Duodenal mucosa (tissue), 2 donors: ENCODE results near the gene ACTR3.
"Not testable (repeated sequence)": the region's sequence is repeated elsewhere in the genome, so short reads cannot be mapped to it uniquely, and the experiment has no call there.

Experiments
- H3K27ac ChIP-seq: one replicate; pipeline ENCODE4 v1.7.0; 2013; ENCODE audit warnings: low read depth, low read length
- H3K27me3 ChIP-seq, 2 donors: one replicate each; pipeline ENCODE4 v1.7.0; 2013; ENCODE audit warnings: low read length in 2 of 2, control low read depth in 1 of 2; ENCODE audit not compliant: insufficient read depth in 2 of 2, control insufficient read depth in 1 of 2
- H3K36me3 ChIP-seq, 2 donors: one replicate each; pipeline ENCODE4 v1.7.0; 2013; ENCODE audit warnings: low read length in 2 of 2, control low read depth in 1 of 2; ENCODE audit not compliant: insufficient read depth in 2 of 2, control insufficient read depth in 1 of 2
- H3K4me1 ChIP-seq, 2 donors: one replicate each; pipeline ENCODE4 v1.7.0; 2013; ENCODE audit warnings: low read length in 2 of 2, control low read depth in 1 of 2; ENCODE audit not compliant: insufficient read depth in 2 of 2, control insufficient read depth in 1 of 2
- H3K4me3 ChIP-seq, 2 donors: one replicate each; pipeline ENCODE4 v1.7.0; 2013; ENCODE audit warnings: low read length in 2 of 2, low read depth in 1 of 2
- H3K9ac ChIP-seq, 2 donors: one replicate each; pipeline ENCODE4 v1.7.0; 2013; ENCODE audit warnings: low read length in 2 of 2, low read depth in 1 of 2
- H3K9me3 ChIP-seq, 2 donors: one replicate each; pipeline ENCODE4 v1.7.0; 2013; ENCODE audit warnings: low read length in 2 of 2, control low read depth in 1 of 2; ENCODE audit not compliant: control insufficient read depth in 1 of 2

Gene ACTR3

DNA sequence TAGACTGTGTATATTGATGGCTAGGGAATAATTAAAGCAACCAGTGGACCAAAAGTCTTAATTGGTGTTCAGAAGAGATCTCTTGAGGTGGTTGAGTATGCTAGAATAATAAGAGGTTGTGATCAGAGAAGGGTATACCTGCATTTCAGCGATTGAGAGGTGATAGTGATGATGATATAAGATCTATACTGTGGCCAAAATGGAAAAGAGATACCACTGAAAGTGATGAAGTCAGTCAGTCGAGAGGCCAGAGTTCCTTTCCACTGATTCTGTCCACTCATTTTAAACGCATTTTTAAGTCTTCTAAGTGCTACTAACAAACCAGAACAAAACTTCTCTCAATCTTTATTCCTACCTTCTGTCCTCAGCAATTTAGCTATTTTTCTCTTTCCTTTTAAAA, 32.9 kb downstream of the ACTR3 start:
- Histone ChIP-seq H3K4me3 (no peak overlapping the region), H3K27me3 (no peaks in the 10 kb centered on the region), H3K9me3 (no peaks in the 10 kb centered on the region), H3K27ac (no peak overlapping the region), H3K9ac (no peak overlapping the region), H3K36me3 (peaks cover 7 to 11% of the 10 kb centered on the region in 2 donors), H3K4me1 (no peaks in the 10 kb centered on the region)

- Histone ChIP-seq H3K9me3 (no peaks in the 10 kb centered on the region), H3K9ac (no peak overlapping the region), H3K27me3 (no peaks in the 10 kb centered on the region), H3K27ac (no peak overlapping the region), H3K36me3 (peaks cover 7 to 32% of the 10 kb centered on the region in 2 donors), H3K4me3 (no peak overlapping the region), H3K4me1 (no peaks in the 10 kb centered on the region)
These were observed 36.0 kb downstream of the ACTR3 start for GRCh38 chr2:113925884-113926283.

- H3K9me3 ChIP-seq = no peaks in the 10 kb centered on the region
- no peak overlapping the region for H3K4me3 ChIP-seq
- H3K27me3 ChIP-seq = no peaks in the 10 kb centered on the region
- H3K4me1 ChIP-seq = no peaks in the 10 kb centered on the region
- no peak overlapping the region for H3K27ac ChIP-seq
- H3K36me3 ChIP-seq = peaks cover 7 to 35% of the 10 kb centered on the region in 2 donors
- H3K9ac ChIP-seq = no peak overlapping the region
These were observed 36.4 kb downstream of the ACTR3 start for GRCh38 chr2:113926314-113926713.

DNA sequence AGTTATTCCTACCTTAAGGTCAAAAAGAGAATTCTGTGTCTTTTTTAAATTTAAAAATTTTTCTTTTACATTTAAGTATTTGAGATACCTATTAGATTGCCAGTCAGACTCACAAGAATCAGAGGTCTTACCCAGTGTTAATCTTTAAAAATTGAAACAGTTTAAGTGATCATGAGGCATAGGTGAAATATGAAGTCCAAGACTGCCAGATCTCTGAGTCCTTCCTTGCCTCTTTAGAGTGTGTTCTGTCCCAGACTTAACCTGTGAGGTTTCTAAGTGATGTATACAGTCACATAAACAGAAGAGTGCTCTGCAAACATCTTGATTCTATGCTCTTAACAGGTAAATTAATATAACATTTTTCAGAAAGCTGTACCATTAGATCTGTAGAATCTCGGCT, 40.6 kb downstream of the ACTR3 start:
- Histone ChIP-seq H3K36me3 (peaks cover 13 to 52% of the 10 kb centered on the region in 2 donors), H3K4me1 (no peaks in the 10 kb centered on the region), H3K27ac (no peak overlapping the region), H3K4me3 (no peak overlapping the region), H3K9ac (no peak overlapping the region), H3K27me3 (no peaks in the 10 kb centered on the region), H3K9me3 (no peaks in the 10 kb centered on the region)

DNA sequence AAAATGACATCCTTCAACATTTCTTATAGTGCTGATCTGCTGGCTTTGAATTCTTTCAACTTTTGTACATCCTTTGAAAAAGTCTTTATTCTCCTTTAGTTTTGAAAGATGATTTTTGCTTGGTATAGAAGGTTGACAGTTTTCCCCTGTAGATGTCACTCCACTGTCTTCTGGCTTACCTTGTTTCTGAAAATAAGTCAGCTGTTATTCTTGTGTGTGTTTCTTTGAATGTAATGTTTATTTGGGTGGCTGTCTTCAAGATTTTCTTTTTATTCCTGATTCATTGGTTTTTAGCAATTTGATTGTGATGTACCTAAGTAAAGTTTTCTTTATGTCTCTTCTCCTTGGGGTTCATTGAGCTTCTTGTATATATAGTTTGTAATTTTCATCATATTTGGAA, 47.6 kb downstream of the ACTR3 start:
- H3K9ac ChIP-seq = no peak overlapping the region
- peaks cover 32 to 64% of the 10 kb centered on the region in 2 donors for H3K36me3 ChIP-seq
- H3K27ac ChIP-seq = no peak overlapping the region
- H3K27me3 ChIP-seq = no peaks in the 10 kb centered on the region
- H3K4me1 ChIP-seq = no peaks in the 10 kb centered on the region
- peaks cover 5 to 8% of the 10 kb centered on the region in 2 donors for H3K9me3 ChIP-seq
- no peak overlapping the region for H3K4me3 ChIP-seq

- peaks cover 30 to 58% of the 10 kb centered on the region in 2 donors for H3K36me3 ChIP-seq
- no peaks in the 10 kb centered on the region for H3K27me3 ChIP-seq
- no peaks in the 10 kb centered on the region for H3K4me1 ChIP-seq
- H3K9ac ChIP-seq = no peak overlapping the region
- peaks cover 5 to 8% of the 10 kb centered on the region in 2 donors for H3K9me3 ChIP-seq
- H3K4me3 ChIP-seq = no peak overlapping the region
- no peak overlapping the region for H3K27ac ChIP-seq
These were observed 51.0 kb downstream of the ACTR3 start for GRCh38 chr2:113940891-113941290.

GRCh38 chr2:113945784-113946183, 55.9 kb downstream of the ACTR3 start:
- H3K9ac ChIP-seq, H3K27me3 ChIP-seq, H3K4me3 ChIP-seq, H3K27ac ChIP-seq, H3K9me3 ChIP-seq, H3K4me1 ChIP-seq: not testable (repeated sequence)
- H3K36me3 ChIP-seq = peaks cover 26 to 55% of the 10 kb centered on the region in 2 donors

DNA sequence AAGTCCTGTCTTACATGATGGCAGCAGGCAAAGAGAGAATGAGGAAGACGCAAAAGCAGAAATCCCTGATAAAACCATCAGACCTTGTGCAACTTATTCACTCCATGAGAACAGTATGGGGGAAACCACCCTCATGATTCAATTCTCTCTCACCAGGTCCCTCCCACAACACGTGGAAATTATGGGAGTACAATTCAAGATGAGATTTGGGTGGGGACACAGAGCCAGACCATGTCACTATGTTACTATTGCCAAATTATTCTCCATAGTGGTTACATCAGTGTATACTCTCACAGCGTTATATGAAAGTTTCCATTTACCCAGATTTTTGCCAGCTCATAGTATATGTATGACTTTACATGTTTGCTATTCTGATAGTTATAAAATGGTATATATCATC, 61.0 kb downstream of the ACTR3 start:
- not testable (repeated sequence) for H3K9me3 ChIP-seq, H3K4me1 ChIP-seq, H3K9ac ChIP-seq, H3K4me3 ChIP-seq, H3K27me3 ChIP-seq, H3K27ac ChIP-seq
- peaks cover 37 to 57% of the 10 kb centered on the region in 2 donors for H3K36me3 ChIP-seq

DNA sequence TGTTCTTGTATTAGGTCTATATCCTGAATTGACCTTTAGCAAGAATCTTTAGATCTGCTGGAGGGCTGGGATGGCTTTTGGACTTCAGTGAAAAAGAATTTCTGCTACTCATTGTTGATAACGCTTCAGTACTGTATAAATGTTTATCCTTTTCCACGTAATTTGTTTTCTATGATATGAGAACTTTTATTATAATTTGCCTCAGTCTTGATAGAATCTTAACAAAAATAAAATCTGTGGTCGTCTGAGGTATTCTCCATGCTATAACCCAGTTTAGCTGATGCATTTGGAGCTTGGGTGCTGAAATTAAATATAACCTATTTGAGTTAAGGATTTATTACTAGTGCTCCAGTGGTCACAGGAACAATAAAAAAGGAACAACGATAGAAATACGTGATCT, 71.1 kb downstream of the ACTR3 start:
- Histone ChIP-seq H3K27ac (no peak overlapping the region), H3K27me3 (no peaks in the 10 kb centered on the region), H3K4me1 (no peaks in the 10 kb centered on the region), H3K9ac (no peak overlapping the region), H3K36me3 (peaks cover 8 to 11% of the 10 kb centered on the region in 2 donors), H3K9me3 (no peaks in the 10 kb centered on the region), H3K4me3 (no peak overlapping the region)

DNA sequence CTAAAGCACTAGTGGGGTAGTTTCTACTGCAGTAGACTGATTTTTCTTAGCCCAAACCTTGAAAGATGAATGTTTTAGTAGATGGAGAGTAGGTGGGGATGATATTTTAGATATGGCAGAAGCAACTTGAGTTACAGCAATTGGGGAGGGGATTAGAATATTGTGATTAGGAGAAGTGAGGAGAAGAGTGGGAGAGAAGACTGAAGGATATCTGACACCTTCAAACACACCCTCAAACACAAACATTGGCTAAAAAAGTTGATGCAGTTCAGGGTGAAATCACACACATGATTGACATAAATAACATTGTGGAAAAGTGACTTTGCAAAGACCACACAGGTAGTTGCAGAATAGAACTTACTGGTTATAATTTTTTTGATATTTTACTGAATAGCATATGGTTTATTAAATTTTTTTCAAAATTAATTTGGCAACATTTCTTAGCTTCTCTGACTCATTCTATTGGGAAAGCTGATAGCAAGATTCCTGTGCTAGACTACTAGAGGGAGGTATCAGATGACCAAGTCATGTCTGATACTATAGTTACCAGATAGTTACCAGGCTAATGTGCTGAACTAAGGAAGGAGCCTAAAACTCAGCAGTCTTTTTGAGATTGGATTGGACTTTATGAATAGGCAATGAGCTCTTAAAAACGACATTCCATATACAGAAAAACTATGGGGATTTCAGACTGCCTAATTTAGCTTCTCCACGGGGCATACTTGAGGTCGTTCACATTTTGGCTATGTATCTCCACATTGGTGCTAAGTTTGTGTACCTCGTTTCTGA, 73.0 kb downstream of the ACTR3 start:
- H3K27ac ChIP-seq = no peak overlapping the region
- H3K36me3 ChIP-seq = peaks cover 0 to 4% of the 10 kb centered on the region in 2 donors
- H3K4me1 ChIP-seq = peaks cover 0 to 9% of the 10 kb centered on the region in 2 donors
- H3K9ac ChIP-seq = no peak overlapping the region
- no peaks in the 10 kb centered on the region for H3K27me3 ChIP-seq
- no peak overlapping the region for H3K4me3 ChIP-seq
- no peaks in the 10 kb centered on the region for H3K9me3 ChIP-seq
